Trophoblast cell (in vitro differentiated cells and primary cell): ENCODE results near the gene EPB41L5.

Source experiments
- DNase-seq, 2 donors: peaks; one replicate each; pipeline ENCODE4 v3.0.0-alpha.2; 2016
- H2AFZ ChIP-seq: 2 replicates; pipeline ENCODE4 v1.6.1; 2013; ENCODE audit warnings: low read length, moderate library complexity, mild to moderate bottlenecking; ENCODE audit not compliant: insufficient read depth, poor library complexity
- H2AK5ac ChIP-seq: 2 replicates; pipeline ENCODE4 v1.6.1; 2013; ENCODE audit warnings: mild to moderate bottlenecking, low read length
- H2BK120ac ChIP-seq: 2 replicates; pipeline ENCODE4 v1.6.1; 2013; ENCODE audit warnings: low read length, mild to moderate bottlenecking, moderate library complexity; ENCODE audit not compliant: insufficient read depth, poor library complexity
- H2BK12ac ChIP-seq: 2 replicates; pipeline ENCODE4 v1.6.1; 2013; ENCODE audit warnings: mild to moderate bottlenecking, low read length, moderate library complexity
- H2BK5ac ChIP-seq: 2 replicates; pipeline ENCODE4 v1.6.1; 2013; ENCODE audit warnings: low read length, low read depth, moderate library complexity, mild to moderate bottlenecking; ENCODE audit not compliant: poor library complexity
- H3K14ac ChIP-seq: 2 replicates; pipeline ENCODE4 v1.6.1; 2013; ENCODE audit warnings: mild to moderate bottlenecking, low read length
- H3K18ac ChIP-seq: 2 replicates; pipeline ENCODE4 v1.6.1; 2013; ENCODE audit warnings: mild to moderate bottlenecking, low read length
- H3K23ac ChIP-seq: 2 replicates; pipeline ENCODE4 v1.6.1; 2013; ENCODE audit warnings: low read length
- H3K27ac ChIP-seq: 2 replicates; pipeline ENCODE4 v1.5.1; 2013; ENCODE audit warnings: low read depth, mild to moderate bottlenecking, inconsistent platforms, low read length, moderate library complexity
- H3K27me3 ChIP-seq: 2 replicates; pipeline ENCODE4 v1.6.1; 2013; ENCODE audit warnings: inconsistent platforms, mild to moderate bottlenecking, low read length, moderate library complexity; ENCODE audit not compliant: insufficient read depth
- H3K36me3 ChIP-seq, 2 experiments: 1 replicate in 1 of 2; 2 replicates in 1 of 2; pipeline ENCODE4 v1.6.1; 2013; ENCODE audit warnings: low read length in 2 of 2, mild to moderate bottlenecking in 2 of 2, moderate library complexity in 1 of 2; ENCODE audit not compliant: insufficient read depth in 2 of 2, control insufficient read depth in 1 of 2
- H3K4ac ChIP-seq: 2 replicates; pipeline ENCODE4 v1.6.1; 2013; ENCODE audit warnings: low read depth, mild to moderate bottlenecking, low read length, moderate library complexity
- H3K4me1 ChIP-seq, 2 experiments: 1 replicate in 1 of 2; 2 replicates in 1 of 2; pipeline ENCODE4 v1.6.1; 2013; ENCODE audit warnings: low read length in 2 of 2, mild to moderate bottlenecking in 2 of 2, moderate library complexity in 1 of 2; ENCODE audit not compliant: insufficient read depth in 2 of 2, control insufficient read depth in 1 of 2
- H3K4me2 ChIP-seq: 2 replicates; pipeline ENCODE4 v1.6.1; 2013; ENCODE audit warnings: inconsistent platforms, mild to moderate bottlenecking, low read length, moderate library complexity
- H3K4me3 ChIP-seq: 2 replicates; pipeline ENCODE4 v1.5.1; 2013; ENCODE audit warnings: mild to moderate bottlenecking, low read depth, low read length, inconsistent platforms
- H3K79me1 ChIP-seq: one replicate; pipeline ENCODE4 v1.6.1; 2013; ENCODE audit warnings: low read length
- H3K79me2 ChIP-seq: 2 replicates; pipeline ENCODE4 v1.6.1; 2013; ENCODE audit warnings: low read length, mild to moderate bottlenecking; ENCODE audit not compliant: control insufficient read depth, insufficient read depth, poor library complexity
- H3K9ac ChIP-seq: 2 replicates; pipeline ENCODE4 v1.6.1; 2013; ENCODE audit warnings: mild to moderate bottlenecking, low read length
- H3K9me3 ChIP-seq: 2 replicates; pipeline ENCODE4 v1.6.1; 2013; ENCODE audit warnings: low read depth, mild to moderate bottlenecking, control low read depth, inconsistent platforms, low read length; ENCODE audit not compliant: insufficient read depth
- H4K12ac ChIP-seq: 2 replicates; pipeline ENCODE4 v1.6.1; 2013; ENCODE audit warnings: low read depth, mild to moderate bottlenecking, low read length, moderate library complexity
- H4K8ac ChIP-seq: 2 replicates; pipeline ENCODE4 v1.6.1; 2013; ENCODE audit warnings: low read depth, mild to moderate bottlenecking, low read length, moderate library complexity
- H4K91ac ChIP-seq: one replicate; pipeline ENCODE4 v1.6.1; 2013; ENCODE audit warnings: low read depth, mild to moderate bottlenecking, low read length, moderate library complexity
- WGBS: extraction: QIAGEN DNeasy Blood & Tissue Kit; methylation state at CpG from one replicate; pipeline ENCODE4 v1.1.7; 2013; ENCODE audit warnings: missing lambda C conversion rate; ENCODE audit not compliant: insufficient read length, insufficient coverage; ENCODE audit errors: extremely low coverage; 5-methylcytosine and 5-hydroxymethylcytosine counted together

EPB41L5 gene

GRCh38 chr2:120219291-120219690, 206.4 kb downstream of the EPB41L5 start:
- no peak overlapping the region for H2AFZ ChIP-seq
- H3K27me3 ChIP-seq, result no peaks in the 10 kb centered on the region
- H2BK12ac ChIP-seq, result no peak overlapping the region
- no peak overlapping the region for H2AK5ac ChIP-seq
- H4K12ac ChIP-seq, result no peak overlapping the region
- no peaks in the 10 kb centered on the region for H3K36me3 ChIP-seq
- H2BK120ac ChIP-seq, result no peak overlapping the region
- H3K79me1 ChIP-seq, result peaks cover 8% of the 10 kb centered on the region
- H3K4me2 ChIP-seq, result no peak overlapping the region
- no peak overlapping the region for H3K23ac ChIP-seq
- no peak overlapping the region for H3K4ac ChIP-seq
- H4K91ac ChIP-seq, result no peak overlapping the region
- H3K14ac ChIP-seq, result no peak overlapping the region
- no peak overlapping the region for H3K4me3 ChIP-seq
- DNase-seq, result no peak
- no peak overlapping the region for H2BK5ac ChIP-seq
- no peak overlapping the region for H4K8ac ChIP-seq
- H3K79me2 ChIP-seq, result peaks cover 4% of the 10 kb centered on the region
- no peak overlapping the region for H3K27ac ChIP-seq
- WGBS, result no CpG with 5 or more reads among the region's 5 CpGs
- peaks cover 10 to 11% of the 10 kb centered on the region in 2 experiments for H3K4me1 ChIP-seq
- H3K9ac ChIP-seq, result no peak overlapping the region
- peaks cover 7% of the 10 kb centered on the region for H3K9me3 ChIP-seq
- no peak overlapping the region for H3K18ac ChIP-seq

GRCh38 chr2:120219766-120220165, 206.9 kb downstream of the EPB41L5 start:
- WGBS, result no CpG with 5 or more reads among the region's 5 CpGs
- H3K18ac ChIP-seq, result no peak overlapping the region
- no peak overlapping the region for H4K8ac ChIP-seq
- H3K36me3 ChIP-seq, result no peaks in the 10 kb centered on the region
- no peak overlapping the region for H2AFZ ChIP-seq
- H4K91ac ChIP-seq, result no peak overlapping the region
- H2BK5ac ChIP-seq, result no peak overlapping the region
- H2AK5ac ChIP-seq, result no peak overlapping the region
- peaks cover 11 to 12% of the 10 kb centered on the region in 2 experiments for H3K4me1 ChIP-seq
- no peak overlapping the region for H3K27ac ChIP-seq
- no peak overlapping the region for H2BK120ac ChIP-seq
- no peak overlapping the region for H4K12ac ChIP-seq
- no peak overlapping the region for H3K4ac ChIP-seq
- no peak for DNase-seq
- H3K9me3 ChIP-seq, result peaks cover 7% of the 10 kb centered on the region
- H3K79me2 ChIP-seq, result peaks cover 4% of the 10 kb centered on the region
- H3K4me3 ChIP-seq, result no peak overlapping the region
- H3K79me1 ChIP-seq, result peaks cover 8% of the 10 kb centered on the region
- no peak overlapping the region for H3K23ac ChIP-seq
- no peak overlapping the region for H2BK12ac ChIP-seq
- H3K14ac ChIP-seq, result no peak overlapping the region
- H3K9ac ChIP-seq, result no peak overlapping the region
- H3K27me3 ChIP-seq, result no peaks in the 10 kb centered on the region
- no peak overlapping the region for H3K4me2 ChIP-seq

- H3K4me3 ChIP-seq, result no peak overlapping the region
- H3K4me2 ChIP-seq, result no peak overlapping the region
- no peak overlapping the region for H4K12ac ChIP-seq
- peaks cover 7% of the 10 kb centered on the region for H3K9me3 ChIP-seq
- no peak overlapping the region for H3K4ac ChIP-seq
- no peak overlapping the region for H3K18ac ChIP-seq
- no CpG with 5 or more reads among the region's 2 CpGs for whole genome bisulfite sequencing
- no peak for DNase-seq
- no peak overlapping the region for H3K9ac ChIP-seq
- no peak overlapping the region for H2AFZ ChIP-seq
- H2AK5ac ChIP-seq, result no peak overlapping the region
- H3K27me3 ChIP-seq, result peaks cover 2% of the 10 kb centered on the region
- no peak overlapping the region for H2BK5ac ChIP-seq
- no peak overlapping the region for H4K8ac ChIP-seq
- H2BK12ac ChIP-seq, result no peak overlapping the region
- H3K27ac ChIP-seq, result no peak overlapping the region
- peaks cover 11 to 12% of the 10 kb centered on the region in 2 experiments for H3K4me1 ChIP-seq
- peaks cover 8% of the 10 kb centered on the region for H3K79me1 ChIP-seq
- no peak overlapping the region for H3K23ac ChIP-seq
- no peaks in the 10 kb centered on the region for H3K36me3 ChIP-seq
- peaks cover 4% of the 10 kb centered on the region for H3K79me2 ChIP-seq
- no peak overlapping the region for H2BK120ac ChIP-seq
- no peak overlapping the region for H3K14ac ChIP-seq
- no peak overlapping the region for H4K91ac ChIP-seq
Observed at GRCh38 chr2:120220756-120221155, 207.9 kb downstream of the EPB41L5 start.

GRCh38 chr2:120221616-120222015, 208.7 kb downstream of the EPB41L5 start:
- Histone ChIP-seq H3K9ac (no peak overlapping the region), H3K4me1 (peaks cover 11 to 12% of the 10 kb centered on the region in 2 experiments), H3K27ac (no peak overlapping the region), H3K79me1 (peaks cover 8% of the 10 kb centered on the region), H3K18ac (no peak overlapping the region), H4K8ac (no peak overlapping the region), H3K14ac (no peak overlapping the region), H3K79me2 (peaks cover 4% of the 10 kb centered on the region), H3K4ac (no peak overlapping the region), H3K36me3 (no peaks in the 10 kb centered on the region), H3K27me3 (peaks cover 2% of the 10 kb centered on the region), H2AFZ (no peak overlapping the region), H4K91ac (no peak overlapping the region), H3K9me3 (peaks cover 7% of the 10 kb centered on the region), H3K4me3 (no peak overlapping the region), H2BK5ac (no peak overlapping the region), H3K4me2 (no peak overlapping the region), H2AK5ac (no peak overlapping the region), H2BK12ac (no peak overlapping the region), H4K12ac (no peak overlapping the region), H3K23ac (no peak overlapping the region), H2BK120ac (no peak overlapping the region)
- no peak for DNase-seq
- WGBS, result no CpG with 5 or more reads among the region's 8 CpGs
